ENCODE results near the gene MYZAP.

- no peak for TF ChIP-seq ZNF639 (CRISPR knock-in tag; conservative IDR thresholded peaks at IDR 0.05 in 1 of 2, IDR thresholded peaks at IDR 0.05 in 1 of 2)
- no peak for TF ChIP-seq PREB (CRISPR knock-in tag; IDR thresholded peaks at IDR 0.05)
- no peak for TF ChIP-seq CTCF (IDR thresholded peaks at IDR 0.05 in 2 of 3, conservative IDR thresholded peaks at IDR 0.05 in 1 of 3; ENCODE audit: insufficient read depth in 2 of 3, low read depth in 1 of 3, low read length in 3 of 3)
- no peak for TF ChIP-seq E2F1 (CRISPR knock-in tag; IDR thresholded peaks at IDR 0.05)
These were observed 126.6 kb downstream of the MYZAP start for GRCh38 chr15:57718309-57718708.
